ENCODE data around the gene RPP40. TPM values are rescaled to one million over a fixed set of nuclear protein-coding genes. Genes with fewer than 3 reads are reported as not detected.

The RPP40 gene
- polyA plus RNA-seq, 1 donor (not counting 4 experiments of a cell fraction or from before 2014, with no cell fraction given) = 12.4 TPM

DNA sequence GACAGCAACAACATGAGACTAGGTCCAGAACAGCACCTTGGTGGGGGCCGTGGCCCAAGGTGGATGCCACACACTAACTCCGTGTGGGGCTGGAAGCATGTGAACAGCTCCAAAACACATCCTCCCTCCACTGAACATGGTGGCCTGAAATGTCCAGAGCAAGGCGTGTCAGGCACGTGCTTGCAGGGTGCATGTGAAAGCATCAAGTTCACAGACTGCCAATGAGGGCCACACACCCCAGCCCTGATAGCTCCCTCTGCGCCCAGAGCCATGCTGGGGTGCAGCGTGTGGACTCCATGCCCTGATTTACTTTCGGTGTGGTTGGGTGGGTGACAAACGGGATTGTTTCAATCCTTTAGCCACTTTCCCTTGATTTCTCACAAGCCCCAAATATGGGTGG is 20.1 kb upstream of the RPP40 start:
- no peak for TF ChIP-seq EZH2 (IDR thresholded peaks at IDR 0.05; ENCODE audit: low read length)
- TF ChIP-seq, protein P1, sequence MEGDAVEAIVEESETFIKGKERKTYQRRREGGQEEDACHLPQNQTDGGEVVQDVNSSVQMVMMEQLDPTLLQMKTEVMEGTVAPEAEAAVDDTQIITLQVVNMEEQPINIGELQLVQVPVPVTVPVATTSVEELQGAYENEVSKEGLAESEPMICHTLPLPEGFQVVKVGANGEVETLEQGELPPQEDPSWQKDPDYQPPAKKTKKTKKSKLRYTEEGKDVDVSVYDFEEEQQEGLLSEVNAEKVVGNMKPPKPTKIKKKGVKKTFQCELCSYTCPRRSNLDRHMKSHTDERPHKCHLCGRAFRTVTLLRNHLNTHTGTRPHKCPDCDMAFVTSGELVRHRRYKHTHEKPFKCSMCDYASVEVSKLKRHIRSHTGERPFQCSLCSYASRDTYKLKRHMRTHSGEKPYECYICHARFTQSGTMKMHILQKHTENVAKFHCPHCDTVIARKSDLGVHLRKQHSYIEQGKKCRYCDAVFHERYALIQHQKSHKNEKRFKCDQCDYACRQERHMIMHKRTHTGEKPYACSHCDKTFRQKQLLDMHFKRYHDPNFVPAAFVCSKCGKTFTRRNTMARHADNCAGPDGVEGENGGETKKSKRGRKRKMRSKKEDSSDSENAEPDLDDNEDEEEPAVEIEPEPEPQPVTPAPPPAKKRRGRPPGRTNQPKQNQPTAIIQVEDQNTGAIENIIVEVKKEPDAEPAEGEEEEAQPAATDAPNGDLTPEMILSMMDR (optimal IDR thresholded peaks at IDR 0.05 in 1 of 3, IDR thresholded peaks at IDR 0.05 in 1 of 3, conservative IDR thresholded peaks at IDR 0.05 in 1 of 3; ENCODE audit: extremely low read depth in 1 of 3, insufficient read depth in 2 of 3, low read length in 3 of 3) = no peak
- FAIRE-seq (no peak), DNase-seq (ENCODE audit: low read depth, low spot score) (no peak)
- Histone ChIP-seq H3K27me3 (ENCODE audit: control insufficient read depth, extremely low read depth, insufficient read depth, low read length) (no peaks in the 10 kb centered on the region), H2AFZ (ENCODE audit: control insufficient read depth, low read length) (no peak overlapping the region), H4K20me1 (ENCODE audit: control insufficient read depth, extremely low read depth, insufficient read depth, low read length) (no peaks in the 10 kb centered on the region), H3K9me1 (ENCODE audit: control insufficient read depth, extremely low read depth, insufficient read depth, low read length) (no peaks in the 10 kb centered on the region), H3K27ac (ENCODE audit: control insufficient read depth, insufficient read depth, low read length) (no peak overlapping the region), H3K9ac (ENCODE audit: control insufficient read depth, extremely low read depth, insufficient read depth, low read length) (no peak overlapping the region), H3K4me2 (ENCODE audit: control insufficient read depth, extremely low read depth, insufficient read depth, low read depth, low read length) (no peak overlapping the region), H3K4me3 (ENCODE audit: control insufficient read depth in 2 of 3, extremely low read depth in 1 of 3, insufficient read depth in 2 of 3, low read depth in 1 of 3, low read length in 3 of 3) (no peak overlapping the region), H3K79me2 (ENCODE audit: control insufficient read depth, insufficient read depth, low read length) (no peaks in the 10 kb centered on the region), H3K4me1 (ENCODE audit: control insufficient read depth, extremely low read depth, insufficient read depth, low read length) (peaks cover 12% of the 10 kb centered on the region), H3K9me3 (ENCODE audit: control insufficient read depth, low read depth, low read length) (no peaks in the 10 kb centered on the region), H3K36me3 (ENCODE audit: control insufficient read depth in 2 of 2, extremely low read depth in 1 of 2, insufficient read depth in 2 of 2, low read length in 2 of 2) (no peaks in the 10 kb centered on the region)
- dilution Hi-C loops (cut with MboI; ENCODE audit: extremely low pct_ligation_motif_present, low sequenced_read_pairs) = no loop called here

DNA sequence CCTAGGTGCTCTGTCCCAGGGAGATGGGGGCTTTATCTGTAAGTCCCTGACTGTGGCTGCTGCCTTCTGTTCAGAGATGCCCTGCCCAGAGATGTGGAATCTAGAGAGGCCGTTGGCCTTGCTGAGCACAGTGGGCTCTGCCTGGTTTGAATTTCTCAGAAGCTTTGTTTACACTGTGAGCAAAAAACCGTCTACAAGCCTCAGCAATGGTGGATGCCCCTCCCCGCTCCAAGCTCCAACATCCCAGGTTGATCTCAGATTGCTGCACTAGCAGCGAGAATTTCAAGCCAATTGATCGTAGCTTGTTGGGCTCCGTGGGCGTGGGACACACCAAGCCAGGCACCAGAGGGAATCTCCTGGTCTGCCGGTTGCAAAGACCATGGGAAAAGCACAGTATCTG is 16.3 kb upstream of the RPP40 start:
- H3K9me1 ChIP-seq (ENCODE audit: control insufficient read depth, extremely low read depth, insufficient read depth, low read length) = no peaks in the 10 kb centered on the region
- H3K27ac ChIP-seq (ENCODE audit: control insufficient read depth, insufficient read depth, low read length) = no peak overlapping the region
- dilution Hi-C loops (cut with MboI; ENCODE audit: extremely low pct_ligation_motif_present, low sequenced_read_pairs) = no loop called here
- DNase-seq (ENCODE audit: low read depth, low spot score) (no peak), FAIRE-seq (no peak)
- no peak overlapping the region for H3K4me3 ChIP-seq (ENCODE audit: control insufficient read depth in 2 of 3, extremely low read depth in 1 of 3, insufficient read depth in 2 of 3, low read depth in 1 of 3, low read length in 3 of 3)
- no peaks in the 10 kb centered on the region for H3K36me3 ChIP-seq (ENCODE audit: control insufficient read depth in 2 of 2, extremely low read depth in 1 of 2, insufficient read depth in 2 of 2, low read length in 2 of 2)
- no peak overlapping the region for H2AFZ ChIP-seq (ENCODE audit: control insufficient read depth, low read length)
- H3K9ac ChIP-seq (ENCODE audit: control insufficient read depth, extremely low read depth, insufficient read depth, low read length) = no peak overlapping the region
- H3K4me1 ChIP-seq (ENCODE audit: control insufficient read depth, extremely low read depth, insufficient read depth, low read length) = no peaks in the 10 kb centered on the region
- H4K20me1 ChIP-seq (ENCODE audit: control insufficient read depth, extremely low read depth, insufficient read depth, low read length) = no peaks in the 10 kb centered on the region
- H3K79me2 ChIP-seq (ENCODE audit: control insufficient read depth, insufficient read depth, low read length) = no peaks in the 10 kb centered on the region
- H3K27me3 ChIP-seq (ENCODE audit: control insufficient read depth, extremely low read depth, insufficient read depth, low read length) = no peaks in the 10 kb centered on the region
- TF ChIP-seq, protein P1 (optimal IDR thresholded peaks at IDR 0.05 in 1 of 3, IDR thresholded peaks at IDR 0.05 in 1 of 3, conservative IDR thresholded peaks at IDR 0.05 in 1 of 3; ENCODE audit: extremely low read depth in 1 of 3, insufficient read depth in 2 of 3, low read length in 3 of 3) = no peak
- TF ChIP-seq EZH2 (IDR thresholded peaks at IDR 0.05; ENCODE audit: low read length) = no peak
- peaks cover 2% of the 10 kb centered on the region for H3K9me3 ChIP-seq (ENCODE audit: control insufficient read depth, low read depth, low read length)
- no peak overlapping the region for H3K4me2 ChIP-seq (ENCODE audit: control insufficient read depth, extremely low read depth, insufficient read depth, low read depth, low read length)
